ENCODE results near the gene C12orf60.
A peak's percentile ranks its signal among the peaks of the same experiment; 100 is the strongest.
"Not testable (repeated sequence)": the region's sequence is repeated elsewhere in the genome, so short reads cannot be mapped to it uniquely, and the experiment has no call there.

C12orf60 gene, protein sequence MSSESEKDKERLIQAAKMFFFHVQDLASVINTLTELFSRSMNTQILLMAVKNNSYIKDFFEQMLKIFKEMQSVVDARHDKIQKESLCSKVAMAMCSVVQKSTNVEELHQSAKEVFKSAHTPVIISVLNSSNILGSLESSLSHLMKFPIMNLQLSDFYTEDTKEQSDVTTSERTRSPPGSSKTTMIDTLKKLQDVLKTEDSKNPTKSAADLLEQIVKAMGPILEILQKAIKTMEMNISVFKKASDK

DNA sequence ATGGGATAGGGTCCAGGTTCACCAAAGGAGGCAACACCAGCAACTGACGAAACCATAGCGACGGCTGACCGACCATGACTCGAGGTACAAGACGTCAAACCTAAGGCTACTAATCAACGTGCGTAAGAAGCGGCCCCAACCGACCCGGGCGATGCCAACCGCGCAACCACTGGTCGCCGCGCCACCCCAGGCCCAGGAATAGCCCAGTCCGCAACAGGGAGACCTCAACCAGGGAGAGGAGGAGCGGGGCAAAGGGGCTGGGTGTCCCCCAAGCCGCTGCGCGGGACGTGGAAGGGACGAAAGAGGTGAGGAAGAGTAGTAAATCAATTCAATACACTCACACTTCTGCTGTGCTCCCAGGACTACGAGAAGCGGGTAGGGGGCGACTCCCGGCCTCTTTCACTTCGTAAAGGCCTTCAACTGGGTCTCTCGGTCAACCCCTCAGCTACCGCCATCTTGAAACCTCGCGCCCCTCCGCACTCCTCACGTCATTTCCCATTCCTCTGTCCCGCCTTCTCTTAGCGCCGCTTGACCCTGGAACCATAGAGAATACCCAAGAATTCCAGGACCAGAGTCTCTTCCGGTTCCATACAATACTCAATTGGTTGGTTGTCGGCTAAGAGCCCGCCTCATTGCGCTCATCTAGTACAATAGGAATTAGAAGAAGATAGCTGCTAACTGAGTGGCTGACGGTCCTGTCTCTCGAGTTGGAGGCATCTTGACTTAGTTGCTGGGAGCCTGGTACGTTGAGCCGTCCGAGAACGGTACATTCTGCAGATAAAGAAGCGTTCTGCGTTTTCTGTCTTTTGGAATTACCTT lies at the start of gene C12orf60, which contains the start of gene WBP11:
TSS of gene C12orf60 (plus strand) at position 660 of the 819 bp plus-strand sequence. CDS start 19,266 bp downstream, outside the sequence.
TSS of gene WBP11 (minus strand) at position 468 of the 819 bp plus-strand sequence. CDS start 2,095 bp downstream, outside the sequence.
- peak; percentile 99 for DNase-seq (ENCODE audit: low spot score)

DNA sequence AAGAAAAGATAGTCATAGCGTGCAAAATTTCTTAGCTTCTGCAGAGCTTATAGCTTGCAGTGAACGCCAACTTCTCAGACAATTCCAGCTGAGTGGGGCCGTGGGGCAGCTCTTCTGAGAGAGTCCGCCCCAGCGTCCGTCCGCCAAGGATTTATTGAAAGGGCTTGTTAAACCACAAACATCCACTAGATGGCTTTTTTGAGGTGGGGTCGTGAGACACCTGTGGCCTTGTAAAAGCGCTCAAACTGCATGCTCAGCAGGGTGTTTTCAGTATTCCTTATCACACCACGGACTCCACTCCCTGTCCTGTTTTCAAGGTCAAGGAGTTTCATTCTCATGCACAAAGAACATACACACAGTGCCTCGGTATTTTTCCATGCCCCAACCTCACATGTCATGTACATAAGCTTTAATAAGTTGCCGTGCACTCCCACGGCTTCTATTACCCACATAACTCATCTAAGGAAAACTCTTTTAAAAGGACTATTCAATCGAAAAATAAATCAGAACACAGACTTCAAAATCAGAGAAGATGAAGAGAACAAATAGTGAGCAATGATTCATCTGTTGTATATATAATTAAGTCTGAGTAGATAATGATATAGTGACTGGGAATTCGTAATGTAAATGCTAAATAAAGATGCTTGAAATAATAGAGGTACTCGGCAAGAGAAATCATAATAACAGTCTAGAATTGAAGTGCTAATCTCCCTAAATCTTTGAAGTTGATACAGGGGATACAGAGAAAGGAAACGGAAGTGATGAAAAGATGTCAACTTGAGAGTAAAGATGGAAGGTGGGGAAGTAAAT lies 46.9 kb upstream of the C12orf60 start:
- DNase-seq (ENCODE audit: low spot score), result no peak

DNA sequence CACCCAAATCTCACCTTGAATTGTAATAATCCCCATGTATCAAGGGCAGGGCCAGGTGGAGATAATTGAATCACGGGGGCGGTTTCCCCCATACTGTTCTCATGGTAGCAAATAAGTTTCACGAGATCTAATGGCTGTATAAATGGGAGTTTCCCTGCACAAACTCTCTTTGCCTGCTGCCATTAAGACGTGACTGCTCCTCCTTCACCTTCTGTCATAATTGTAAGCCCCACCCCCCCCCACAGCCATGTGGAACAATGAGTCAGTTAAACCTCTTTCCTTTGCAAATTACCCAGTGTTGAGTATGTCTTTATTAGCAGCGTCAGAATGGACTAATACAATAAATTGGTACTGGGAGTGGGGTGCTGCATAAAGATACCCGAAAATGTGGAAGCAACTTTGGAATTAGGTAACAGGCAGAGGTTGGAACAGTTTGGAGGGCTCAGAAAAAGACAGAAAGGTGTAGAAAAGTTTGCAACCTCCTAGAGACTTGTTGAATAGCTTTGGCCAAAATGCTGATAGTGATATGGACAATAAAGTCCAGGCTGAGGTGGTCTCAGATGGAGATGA lies 43.7 kb upstream of the C12orf60 start:
- not testable (repeated sequence) for DNase-seq (ENCODE audit: low spot score)

DNA sequence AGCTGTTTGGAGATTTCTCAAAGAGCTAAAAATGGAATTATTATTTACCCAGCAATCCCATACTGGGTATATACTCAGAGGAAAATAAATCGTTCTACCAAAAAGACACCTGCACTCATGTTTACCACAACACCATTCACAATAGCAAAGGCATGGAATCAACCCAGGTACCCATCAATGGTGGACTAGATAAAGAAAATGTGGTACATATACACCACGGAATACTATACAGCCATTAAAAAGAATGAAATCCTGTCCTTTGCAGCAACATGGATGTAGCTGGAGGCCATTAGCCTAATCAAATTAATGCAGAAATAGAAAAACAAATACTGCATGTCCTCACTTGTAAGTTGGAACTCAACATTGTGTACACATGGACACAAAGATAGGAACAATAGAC lies 38.1 kb upstream of the C12orf60 start:
- no peak for DNase-seq (ENCODE audit: low spot score)

DNA sequence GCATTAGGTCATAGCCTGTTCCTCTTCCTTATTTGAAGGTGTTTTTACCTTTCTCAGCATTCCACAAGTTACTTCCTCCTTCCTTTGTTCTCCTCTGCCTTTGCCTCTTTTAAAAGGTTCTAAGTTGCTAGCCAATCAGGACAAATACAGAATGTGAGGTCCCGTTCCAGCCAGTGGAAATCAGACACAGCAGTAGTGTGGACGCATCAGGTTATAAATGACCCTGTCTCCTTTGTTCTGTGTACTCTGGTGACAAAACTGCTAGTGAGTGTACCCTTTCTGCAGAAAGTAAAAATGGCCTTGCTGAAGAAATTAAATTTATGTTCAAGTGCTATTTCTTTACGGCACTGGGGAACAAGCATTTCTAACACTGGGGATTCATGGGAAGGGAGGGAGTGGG lies 37.5 kb upstream of the C12orf60 start:
- not testable (repeated sequence) for DNase-seq (ENCODE audit: low spot score)

DNA sequence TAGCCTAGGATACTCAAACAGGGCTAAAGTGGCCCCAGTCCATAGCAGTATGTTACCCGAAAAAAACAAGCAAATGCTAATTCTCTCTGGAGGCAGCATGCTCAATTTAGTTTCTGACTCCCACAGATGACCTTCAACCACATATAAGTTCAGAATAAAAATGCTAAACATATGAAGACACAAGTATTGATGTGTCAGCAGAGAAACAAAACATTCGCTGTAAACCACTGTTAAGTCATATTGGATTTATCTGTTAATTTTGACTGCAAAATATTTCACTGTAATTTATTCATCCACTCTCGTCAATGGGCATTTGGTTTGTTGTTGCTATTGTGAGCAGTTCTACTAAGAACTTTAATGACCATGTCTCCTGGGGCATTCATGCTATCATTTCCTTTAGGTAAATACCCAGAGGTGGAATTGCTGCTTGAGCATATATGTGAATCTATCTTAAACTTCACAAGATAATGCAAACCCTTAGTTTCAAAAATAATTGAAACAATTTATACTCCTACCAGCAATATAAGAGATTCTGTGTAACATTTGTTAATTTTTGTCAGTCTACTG lies 36.7 kb upstream of the C12orf60 start:
- DNase-seq (ENCODE audit: low spot score), result no peak

DNA sequence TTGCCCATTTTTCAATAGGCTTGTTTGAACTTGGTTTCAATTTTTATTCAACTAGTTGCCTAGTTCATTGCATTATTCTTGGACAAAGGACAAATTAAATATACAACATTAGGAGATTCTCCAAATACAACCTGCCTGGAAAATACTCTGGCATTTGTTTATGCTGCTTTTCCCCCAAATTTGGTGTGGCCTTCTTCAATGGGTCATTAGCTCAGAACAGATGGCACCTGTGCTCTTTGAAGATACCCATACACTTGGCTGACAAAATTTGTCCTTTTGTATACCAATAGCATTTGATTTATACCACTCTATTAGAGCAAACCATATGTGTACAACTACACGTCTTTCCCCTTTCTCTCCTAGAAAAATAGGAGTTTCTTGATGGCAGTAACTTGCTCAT lies 35.9 kb upstream of the C12orf60 start:
- DNase-seq (ENCODE audit: low spot score), result no peak

DNA sequence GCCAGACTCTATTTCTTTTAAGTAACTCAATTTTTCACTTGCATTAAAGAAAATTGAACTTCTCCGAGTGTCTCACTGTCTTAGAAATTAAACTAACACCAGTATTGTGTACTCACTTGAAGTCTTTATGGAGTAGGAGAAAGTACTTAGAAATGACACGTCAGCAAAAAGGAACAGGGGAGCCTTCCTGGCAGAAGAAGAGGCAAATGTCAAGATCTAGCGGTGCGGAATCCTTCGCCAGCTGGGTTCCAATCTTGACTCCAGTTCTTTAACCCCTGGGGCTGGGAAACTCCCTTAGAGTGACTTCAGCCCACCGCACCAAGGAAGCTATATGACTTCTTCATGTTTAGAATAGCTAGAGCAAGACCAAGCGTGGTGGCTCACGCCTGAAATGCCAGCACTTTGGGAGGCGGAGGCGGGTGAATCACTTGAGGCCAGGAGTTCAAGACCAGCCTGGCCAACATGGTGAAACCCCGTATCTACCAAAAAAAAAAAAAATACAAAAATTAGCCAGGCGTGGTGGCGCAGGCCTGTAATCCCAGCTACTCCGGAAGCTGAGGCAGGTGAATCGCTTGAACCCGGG lies 34.6 kb upstream of the C12orf60 start:
- DNase-seq (ENCODE audit: low spot score), result no peak

DNA sequence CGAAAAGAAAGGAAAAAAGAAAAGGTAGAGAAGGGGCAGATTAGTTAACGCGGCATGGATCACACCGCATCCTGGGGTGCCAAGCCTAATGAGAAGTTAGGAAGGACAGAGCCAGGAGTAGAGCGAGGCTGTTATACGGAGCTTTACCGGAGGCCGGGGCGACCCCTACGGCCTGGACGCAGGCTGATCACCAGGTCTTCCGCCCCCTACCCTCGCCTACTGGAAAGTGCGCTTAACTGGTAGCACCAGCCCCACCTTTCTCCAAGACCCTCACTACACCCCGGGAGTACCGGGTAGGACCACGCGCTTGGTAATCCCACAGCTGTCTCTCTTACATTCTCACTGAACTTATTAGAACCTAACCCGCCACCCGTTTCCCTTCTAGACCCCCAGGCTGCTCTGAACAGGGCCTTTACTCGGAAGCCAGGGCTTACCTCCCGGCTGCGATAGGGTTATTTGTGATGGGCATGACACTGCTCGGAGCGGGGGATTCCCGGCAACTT lies 34.0 kb upstream of the C12orf60 start:
- no peak for DNase-seq (ENCODE audit: low spot score)

DNA sequence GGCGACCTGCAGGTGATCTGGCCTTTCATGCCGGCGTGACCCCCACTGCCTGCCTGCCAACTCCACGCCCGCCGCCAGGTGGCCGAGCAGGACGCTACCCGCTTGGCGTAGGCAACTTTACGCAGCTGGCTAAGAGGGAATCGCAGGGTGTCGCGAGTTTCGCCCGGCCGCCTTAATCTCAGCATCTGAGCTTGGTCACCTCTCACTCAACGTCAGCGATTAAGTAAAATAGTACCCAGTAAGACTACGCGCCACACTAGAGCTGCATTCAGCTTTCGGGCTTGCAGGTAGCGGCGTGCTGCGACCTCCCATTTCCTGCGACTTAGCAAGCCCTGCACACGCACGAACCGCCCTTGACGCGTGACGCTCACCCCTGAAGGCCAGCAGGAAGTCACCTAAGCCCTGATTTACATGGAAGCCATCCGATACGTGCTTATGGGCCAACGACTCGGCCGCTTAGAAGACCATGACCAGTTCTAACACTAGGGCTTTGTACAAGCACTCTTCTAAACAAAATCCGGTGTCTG lies 33.4 kb upstream of the C12orf60 start:
- DNase-seq (ENCODE audit: low spot score), result peak; percentile 68

DNA sequence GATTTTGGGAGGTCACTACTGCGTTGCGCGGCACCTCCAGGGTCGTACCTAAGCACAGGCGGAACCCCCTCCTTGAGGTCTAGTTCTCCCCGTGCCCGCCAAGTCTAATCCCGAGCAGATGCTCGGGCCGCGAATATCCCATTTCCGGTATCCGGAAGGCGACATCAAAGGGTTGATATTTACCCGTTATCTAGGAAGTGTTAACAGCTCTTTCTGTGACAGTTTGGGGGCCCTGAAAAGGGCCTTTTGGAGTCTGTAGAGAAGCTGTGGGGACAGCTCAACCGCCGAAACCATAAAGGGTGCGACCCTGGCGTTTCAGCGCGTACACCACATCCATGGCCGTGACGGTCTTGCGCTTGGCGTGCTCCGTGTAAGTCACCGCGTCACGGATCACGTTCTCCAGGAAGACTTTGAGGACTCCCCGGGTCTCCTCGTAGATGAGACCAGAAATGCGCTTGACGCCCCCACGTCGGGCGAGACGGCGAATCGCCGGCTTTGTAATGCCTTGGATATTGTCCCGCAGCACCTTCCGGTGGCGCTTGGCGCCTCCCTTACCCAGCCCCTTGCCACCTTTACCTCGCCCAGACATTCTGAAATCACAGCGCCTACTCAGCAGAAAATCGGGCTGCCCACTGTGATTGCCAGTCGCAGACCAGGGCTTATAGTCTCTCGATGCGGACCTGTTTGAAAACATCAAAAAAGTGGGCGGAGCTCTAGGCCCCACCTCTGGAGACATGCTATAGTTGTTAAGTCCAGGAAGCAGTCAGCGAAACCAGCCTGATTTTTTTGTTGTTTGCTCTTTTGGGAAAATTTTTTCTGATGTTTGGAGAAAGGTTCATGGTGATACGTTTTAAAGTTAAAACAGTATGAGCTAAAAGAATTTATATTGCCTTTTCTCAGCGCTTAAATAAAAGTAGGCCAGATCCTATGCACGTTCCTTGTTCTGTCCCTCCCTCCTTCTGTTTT lies 32.7 kb upstream of the C12orf60 start:
- peak; percentile 83 for DNase-seq (ENCODE audit: low spot score)

DNA sequence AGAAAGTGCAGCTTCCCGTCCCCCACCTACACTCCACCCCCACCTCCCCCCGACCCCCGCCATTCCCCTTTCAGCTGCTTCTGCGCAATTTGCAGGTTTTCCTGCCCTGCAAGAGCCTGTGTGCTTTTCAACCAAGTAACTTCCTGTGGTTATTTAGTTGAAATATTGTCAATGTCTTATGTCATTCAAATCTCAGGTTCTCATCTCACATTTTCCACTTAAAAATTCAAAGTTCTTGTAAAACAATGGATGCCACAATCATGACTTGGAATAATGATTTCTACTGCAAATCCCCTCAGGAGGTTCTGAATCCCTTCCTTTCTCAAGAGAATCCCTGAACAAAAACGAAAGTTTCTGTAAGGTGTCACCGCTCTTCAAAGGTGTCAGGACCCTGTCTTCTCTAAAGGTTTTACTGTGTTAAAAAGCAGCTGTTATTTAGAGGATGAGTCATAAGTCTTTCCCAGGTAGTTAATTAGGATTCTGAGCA lies 31.8 kb upstream of the C12orf60 start:
- DNase-seq (ENCODE audit: low spot score), result no peak

DNA sequence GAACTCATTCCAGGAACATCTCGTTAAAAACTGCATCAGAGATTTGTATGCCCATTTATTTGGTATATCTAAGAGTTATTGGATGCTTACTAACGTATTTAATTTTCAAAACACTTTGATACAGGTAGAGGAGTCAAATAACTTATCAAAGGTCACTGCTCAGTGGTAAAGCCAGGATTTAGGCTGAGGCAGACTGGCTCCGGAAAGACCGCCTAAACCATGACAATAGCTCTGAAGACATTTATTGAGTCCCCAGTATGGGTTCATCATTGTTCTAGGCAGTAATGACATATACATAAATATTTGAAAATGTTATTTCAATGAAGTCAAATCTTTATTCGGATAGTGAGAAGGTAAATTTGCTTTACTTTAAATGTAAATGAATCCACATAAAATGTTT lies 30.5 kb upstream of the C12orf60 start:
- DNase-seq (ENCODE audit: low spot score), result no peak

DNA sequence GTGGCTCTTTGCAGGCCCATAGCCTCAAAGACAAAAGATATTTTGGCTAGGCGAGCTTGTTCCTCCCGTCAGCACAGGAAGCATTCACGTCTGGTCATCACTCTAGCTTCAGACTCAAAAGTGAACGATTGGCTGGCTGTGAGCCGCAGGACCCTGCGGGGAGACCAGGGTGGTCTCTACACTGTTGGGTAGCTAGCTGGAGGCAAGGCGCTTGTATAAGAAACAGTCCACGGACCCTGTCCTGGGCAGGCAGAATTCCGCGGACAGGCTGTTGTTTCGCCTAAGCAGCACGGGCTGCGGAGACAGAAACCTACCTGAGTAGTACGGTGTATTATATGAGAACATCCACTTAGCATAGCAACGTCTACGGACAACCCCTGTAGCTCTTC lies 29.8 kb upstream of the C12orf60 start:
- no peak for DNase-seq (ENCODE audit: low spot score)

DNA sequence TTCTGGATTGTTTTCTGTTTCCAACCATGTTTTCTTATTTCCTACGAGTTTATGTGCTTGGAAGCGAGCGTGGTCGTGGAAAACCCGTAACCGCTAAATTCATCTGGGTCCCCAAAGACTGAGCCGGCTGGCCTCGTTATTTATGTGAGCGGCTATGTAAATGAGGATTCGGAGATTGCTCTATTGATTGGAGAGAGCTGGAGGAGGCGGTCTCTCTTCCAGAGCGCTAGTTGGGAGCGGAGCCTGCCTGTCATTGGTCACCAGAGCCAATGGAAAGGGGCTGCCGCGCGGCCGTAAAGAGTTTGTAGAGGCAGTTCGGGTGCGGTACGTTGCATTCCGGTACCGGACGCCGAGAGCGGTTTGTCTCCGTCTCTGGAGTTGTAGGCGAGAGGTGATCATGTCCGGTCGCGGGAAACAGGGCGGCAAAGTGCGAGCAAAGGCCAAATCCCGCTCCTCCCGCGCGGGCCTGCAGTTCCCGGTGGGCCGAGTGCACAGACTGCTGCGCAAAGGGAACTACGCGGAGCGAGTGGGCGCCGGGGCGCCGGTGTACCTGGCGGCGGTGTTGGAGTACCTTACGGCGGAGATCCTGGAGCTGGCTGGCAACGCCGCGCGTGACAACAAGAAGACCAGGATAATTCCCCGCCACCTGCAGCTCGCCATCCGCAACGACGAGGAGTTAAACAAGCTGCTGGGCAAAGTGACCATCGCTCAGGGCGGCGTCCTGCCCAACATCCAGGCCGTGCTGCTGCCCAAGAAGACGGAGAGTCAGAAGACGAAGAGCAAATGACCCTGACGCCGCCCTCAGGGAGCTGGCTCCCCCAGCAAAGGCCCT lies 29.2 kb upstream of the C12orf60 start:
- DNase-seq (ENCODE audit: low spot score), result peak; percentile 95

DNA sequence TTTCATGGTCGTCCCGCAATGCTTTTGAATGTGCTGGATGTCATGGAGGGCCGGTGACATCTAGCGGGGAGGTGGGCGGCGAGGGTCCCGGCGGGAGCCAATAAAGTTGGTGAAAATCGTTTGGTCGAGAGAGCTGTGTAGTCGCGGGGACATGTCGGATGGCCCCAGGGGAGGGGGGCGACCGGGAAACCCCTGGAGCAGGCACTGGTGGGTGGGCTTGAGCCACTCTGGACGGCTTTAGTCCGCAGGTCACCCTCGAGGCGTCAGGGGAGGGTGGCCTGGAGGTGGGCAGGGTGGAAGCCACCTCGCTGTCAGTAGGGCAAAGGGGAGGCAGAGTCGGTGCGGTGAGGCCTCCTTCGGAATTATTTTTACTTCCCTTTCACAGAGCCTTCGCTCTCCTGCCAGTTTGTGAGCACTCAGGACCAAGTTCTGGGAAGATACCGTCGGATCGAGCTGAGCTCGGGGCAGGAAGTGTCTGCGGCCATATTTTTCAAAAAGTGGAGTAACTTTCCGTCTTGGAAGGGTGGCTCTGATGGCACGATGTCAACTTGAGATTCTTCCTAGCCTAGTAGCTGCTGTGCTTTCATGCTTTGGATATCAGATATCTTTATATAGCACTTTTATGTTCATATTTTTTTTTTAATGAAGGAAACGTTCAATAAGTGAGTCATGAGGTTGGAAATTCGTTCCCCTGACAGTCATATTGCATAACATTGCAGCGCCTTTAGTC lies 28.4 kb upstream of the C12orf60 start:
- peak; percentile 34 for DNase-seq (ENCODE audit: low spot score)

DNA sequence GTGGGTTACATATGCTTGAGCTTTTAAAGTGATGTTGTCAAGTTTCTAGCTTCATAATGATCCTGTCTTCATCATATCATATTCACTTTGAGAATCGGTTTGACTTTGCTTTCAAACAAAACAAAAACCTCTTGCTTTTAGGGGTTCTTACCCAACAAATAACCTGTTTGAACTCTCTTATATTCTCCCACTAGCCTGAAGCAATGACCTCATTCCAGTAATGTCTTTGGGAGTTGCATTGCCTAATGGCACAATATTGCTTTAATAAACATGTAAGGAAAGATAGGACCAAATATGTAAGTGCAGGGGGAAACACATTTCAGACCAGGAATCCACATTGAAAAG lies 27.9 kb upstream of the C12orf60 start:
- no peak for DNase-seq (ENCODE audit: low spot score)

All from kidney capillary endothelial cell (primary cell).